M059J (cell line): ENCODE results near the gene GJB5. TPM values are rescaled to one million over a fixed set of nuclear protein-coding genes. Genes with fewer than 3 reads are reported as not detected.
A peak's percentile ranks its signal among the peaks of the same experiment; 100 is the strongest.
"Not testable (repeated sequence)": the region's sequence is repeated elsewhere in the genome, so short reads cannot be mapped to it uniquely, and the experiment has no call there.

Source experiments
- DNase-seq: peaks from one replicate; pipeline ENCODE4 v3.0.0-alpha.2; 2012; ENCODE audit warnings: low read depth
- total RNA-seq: library from RNA; depleted of rRNA; stranded (reverse); fragments of >200 nt; shearing (Covaris generic); gene quantifications from 2 replicates; pipeline ENCODE4 v1.2.3, GENCODE V29; 2014; rRNA removed

The GJB5 gene
- not detected in 2 replicates for total RNA-seq

DNA sequence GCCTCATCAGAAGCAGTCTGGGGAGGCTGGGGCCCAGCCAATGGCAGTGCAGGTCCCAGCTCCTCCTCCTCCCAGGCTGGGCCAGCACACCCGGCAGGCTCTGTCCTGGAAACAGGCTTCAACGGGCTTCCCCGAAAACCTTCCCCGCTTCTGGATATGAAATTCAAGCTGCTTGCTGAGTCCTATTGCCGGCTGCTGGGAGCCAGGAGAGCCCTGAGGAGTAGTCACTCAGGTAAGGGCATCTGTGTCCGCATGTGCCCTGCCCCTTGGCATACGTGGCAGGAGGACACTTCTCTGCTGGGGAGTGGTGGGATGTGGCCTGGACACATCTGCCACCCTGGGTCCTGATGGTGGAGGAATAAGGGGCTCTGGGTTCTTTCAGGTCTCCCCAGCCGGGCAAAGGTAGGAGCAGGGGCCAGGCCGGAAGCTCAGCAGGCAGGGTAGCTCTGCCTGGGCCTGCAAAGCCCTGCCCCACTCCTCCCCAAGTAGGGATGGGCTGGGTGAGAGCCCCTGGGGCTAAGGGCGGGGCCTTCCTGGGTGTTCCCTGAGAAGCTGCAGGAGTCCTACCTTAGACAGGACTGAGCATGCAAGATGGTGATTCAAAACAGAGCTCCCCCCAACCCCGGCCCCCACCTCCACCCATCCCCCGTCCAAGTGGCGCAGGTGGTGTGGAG, at the start of gene GJB5:
Gene GJB5 (plus strand): TSS at position 84 of the 674 bp plus-strand sequence. CDS start 2,284 bp downstream, outside the sequence.
- DNase-seq = no peak

DNA sequence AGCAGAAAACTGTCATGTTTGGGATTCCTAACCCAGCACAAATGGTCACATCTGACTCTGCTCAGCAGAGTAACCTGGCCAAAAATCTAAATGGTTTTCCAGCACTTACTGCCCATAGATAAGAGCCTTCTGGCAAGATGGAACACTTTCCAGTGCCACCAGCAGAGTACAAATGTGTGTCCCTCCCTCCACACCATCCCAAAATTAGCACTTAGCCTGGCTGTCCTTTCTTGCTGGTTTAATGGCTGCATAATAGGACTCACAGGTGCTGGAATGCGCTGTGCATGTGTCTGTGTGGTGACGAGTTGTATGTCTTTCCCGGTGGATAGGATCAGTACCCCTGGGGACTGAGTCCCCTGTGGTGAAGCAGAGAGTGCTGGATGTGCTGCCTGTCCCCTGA, 49.8 kb upstream of the GJB5 start:
- no peak for DNase-seq

- no peak for DNase-seq
Measured at GRCh38 chr1:34708106-34708505, 46.7 kb upstream of the GJB5 start.

GRCh38 chr1:34709547-34709946, 45.3 kb upstream of the GJB5 start:
- peak; percentile 21 for DNase-seq

- DNase-seq = no peak
Measured at GRCh38 chr1:34710812-34711211, 44.0 kb upstream of the GJB5 start.

DNA sequence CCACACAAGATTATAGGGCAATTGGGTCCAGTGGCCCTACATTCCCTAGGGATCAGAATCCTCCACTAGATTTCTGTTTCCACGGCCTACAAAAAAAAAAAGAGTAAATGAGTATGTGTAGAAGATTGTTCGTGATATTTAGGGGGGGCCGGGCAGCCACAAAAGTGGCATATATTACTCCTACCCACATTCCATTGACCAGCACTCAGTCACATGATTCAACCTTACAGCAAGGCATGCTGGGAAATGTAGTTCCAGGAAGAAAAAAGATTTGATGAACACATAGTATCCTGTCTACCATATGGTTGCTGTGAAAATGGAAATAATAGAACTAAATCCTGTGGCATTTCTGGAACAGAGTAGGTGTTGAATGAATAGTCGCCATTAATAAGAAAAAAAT, 43.4 kb upstream of the GJB5 start:
- DNase-seq = no peak

- no peak for DNase-seq
Measured at GRCh38 chr1:34712007-34712688, 42.7 kb upstream of the GJB5 start.

DNA sequence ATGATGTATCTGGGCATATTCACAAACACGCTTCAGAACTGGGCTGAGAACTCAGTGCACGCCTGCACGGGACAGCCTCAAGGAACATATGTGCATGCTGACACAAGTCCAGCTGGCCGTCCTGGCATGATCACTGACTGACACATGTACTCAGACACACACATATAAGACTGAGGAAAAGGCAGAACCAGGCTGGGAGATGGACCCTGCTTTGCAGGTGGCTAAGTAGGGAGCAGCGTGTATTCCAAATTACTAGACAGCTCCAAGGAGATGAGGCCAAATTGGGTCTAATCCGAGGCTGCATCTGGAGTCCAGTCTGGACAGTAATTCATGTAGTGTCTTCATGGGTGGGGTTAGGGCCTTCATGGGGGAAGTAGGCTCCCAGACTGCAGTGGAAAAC, 41.4 kb upstream of the GJB5 start:
- no peak for DNase-seq

DNA sequence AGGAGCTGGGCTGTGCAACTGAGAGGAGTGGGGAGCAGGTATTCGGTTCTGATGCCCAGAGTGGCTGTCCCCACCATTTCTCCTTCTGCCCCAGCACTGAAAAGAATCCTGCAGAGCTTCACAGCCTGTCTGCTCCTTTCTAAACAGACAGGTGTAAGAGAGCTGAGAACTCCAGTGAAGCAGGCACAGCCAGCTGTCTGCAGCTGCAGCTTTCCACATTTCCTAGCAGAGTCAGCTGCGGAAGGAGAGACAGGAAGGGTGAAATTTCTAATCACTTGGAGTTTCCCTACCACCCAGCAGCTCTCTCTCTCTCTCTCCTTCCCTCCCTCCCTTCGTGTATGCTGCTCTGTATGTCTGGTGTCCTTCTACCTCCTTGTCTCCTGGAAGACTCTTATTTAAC, 40.5 kb upstream of the GJB5 start:
- no peak for DNase-seq

- no peak for DNase-seq
Measured at GRCh38 chr1:34715139-34715538, 39.7 kb upstream of the GJB5 start.

GRCh38 chr1:34721241-34721640, 33.6 kb upstream of the GJB5 start:
- no peak for DNase-seq

GRCh38 chr1:34721646-34722355, 33.0 kb upstream of the GJB5 start:
- no peak for DNase-seq

- no peak for DNase-seq
Measured at GRCh38 chr1:34726861-34727260, 28.0 kb upstream of the GJB5 start.

DNA sequence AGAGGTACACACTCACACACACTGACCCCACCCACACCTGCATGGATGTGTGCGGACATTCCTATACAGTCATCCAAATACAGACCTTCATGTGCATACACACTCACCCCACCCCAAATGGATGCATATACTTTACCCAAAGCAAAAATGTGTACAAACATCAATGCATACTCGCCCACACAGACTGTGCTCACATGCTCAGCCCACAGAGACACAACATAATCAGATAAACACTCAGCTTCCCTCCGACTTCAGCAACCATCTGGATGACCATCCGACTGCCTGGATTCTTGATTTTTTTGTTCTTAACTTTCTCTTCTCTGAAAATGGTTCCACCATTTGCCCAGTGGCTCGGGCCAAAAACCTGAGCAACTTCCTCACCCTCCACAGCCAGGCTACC, 24.4 kb upstream of the GJB5 start:
- DNase-seq = no peak

DNA sequence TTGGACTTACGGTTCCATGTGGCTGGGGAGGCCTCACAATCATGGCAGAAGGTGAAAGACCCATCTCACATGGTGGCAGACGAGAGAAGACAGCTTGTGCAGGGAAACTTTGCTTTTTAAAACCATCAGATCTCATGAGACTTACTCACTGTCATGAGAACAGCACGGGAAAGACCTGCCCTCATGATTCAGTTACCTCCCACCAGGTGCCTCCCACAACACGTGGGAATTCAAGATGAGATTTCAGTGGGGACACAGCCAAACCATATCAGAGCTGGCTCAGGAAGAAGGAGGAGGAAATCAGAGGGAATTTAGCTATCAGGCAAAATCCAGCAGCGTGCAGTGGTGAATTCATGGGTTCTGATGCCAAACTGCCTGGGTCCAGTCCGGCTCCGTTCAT, 22.0 kb upstream of the GJB5 start:
- not testable (repeated sequence) for DNase-seq

GRCh38 chr1:34736692-34737091, 18.2 kb upstream of the GJB5 start:
- no peak for DNase-seq

DNA sequence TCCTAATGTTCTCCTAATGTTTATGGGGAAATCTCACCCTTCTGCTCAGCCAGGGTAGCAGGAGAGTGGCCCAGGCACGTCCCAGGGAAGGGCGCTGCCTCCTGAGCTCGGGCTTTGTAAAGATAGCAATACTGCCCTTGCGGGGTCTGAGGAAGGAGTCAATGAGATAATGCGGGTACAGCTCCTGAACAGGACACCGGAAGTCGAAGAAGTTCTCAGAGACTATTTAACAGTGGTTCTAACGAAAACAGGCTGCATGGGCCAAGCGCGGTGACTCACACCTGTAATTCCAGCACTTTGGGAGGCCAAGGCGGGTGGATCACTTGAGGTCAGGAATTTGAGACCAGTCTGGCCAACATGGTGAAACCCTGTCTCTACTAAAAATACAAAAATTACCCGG, 17.6 kb upstream of the GJB5 start:
- DNase-seq = not testable (repeated sequence)

- no peak for DNase-seq
Measured at GRCh38 chr1:34739613-34740012, 15.2 kb upstream of the GJB5 start.

DNA sequence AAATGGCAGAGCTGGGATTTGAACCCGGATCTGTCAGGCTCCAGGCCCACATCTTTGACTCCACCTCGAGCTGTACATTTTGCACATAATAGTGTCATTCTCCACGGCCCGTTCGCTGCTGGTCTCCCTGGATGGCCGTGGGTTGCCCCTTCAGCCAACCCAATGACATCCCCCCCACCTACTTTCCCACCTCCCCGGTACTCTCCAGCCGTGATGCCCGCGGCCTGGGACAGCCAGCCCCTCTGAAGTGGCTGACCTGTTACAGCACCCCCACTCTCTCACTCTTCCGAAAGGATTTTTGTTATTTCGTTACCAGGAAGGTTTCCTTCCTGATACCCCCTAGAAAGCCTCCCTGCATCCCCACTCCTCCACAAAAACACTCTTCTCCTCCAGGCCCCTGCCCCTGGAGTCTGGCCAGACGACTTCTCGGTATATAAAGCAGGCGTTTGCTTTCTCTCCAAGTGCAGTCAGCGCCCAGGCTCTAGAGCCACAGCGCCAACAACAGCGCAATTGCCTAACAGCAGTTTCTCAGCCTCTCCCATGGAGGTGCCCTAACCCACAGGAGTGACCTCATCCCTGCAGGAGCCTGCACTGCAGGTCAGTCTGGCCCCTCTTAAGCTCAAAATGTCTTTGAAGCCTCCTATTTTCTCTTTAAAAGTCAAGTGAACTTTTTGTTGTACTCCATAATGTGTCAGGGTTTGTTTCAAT, 14.5 kb upstream of the GJB5 start:
- DNase-seq = peak; percentile 53

DNA sequence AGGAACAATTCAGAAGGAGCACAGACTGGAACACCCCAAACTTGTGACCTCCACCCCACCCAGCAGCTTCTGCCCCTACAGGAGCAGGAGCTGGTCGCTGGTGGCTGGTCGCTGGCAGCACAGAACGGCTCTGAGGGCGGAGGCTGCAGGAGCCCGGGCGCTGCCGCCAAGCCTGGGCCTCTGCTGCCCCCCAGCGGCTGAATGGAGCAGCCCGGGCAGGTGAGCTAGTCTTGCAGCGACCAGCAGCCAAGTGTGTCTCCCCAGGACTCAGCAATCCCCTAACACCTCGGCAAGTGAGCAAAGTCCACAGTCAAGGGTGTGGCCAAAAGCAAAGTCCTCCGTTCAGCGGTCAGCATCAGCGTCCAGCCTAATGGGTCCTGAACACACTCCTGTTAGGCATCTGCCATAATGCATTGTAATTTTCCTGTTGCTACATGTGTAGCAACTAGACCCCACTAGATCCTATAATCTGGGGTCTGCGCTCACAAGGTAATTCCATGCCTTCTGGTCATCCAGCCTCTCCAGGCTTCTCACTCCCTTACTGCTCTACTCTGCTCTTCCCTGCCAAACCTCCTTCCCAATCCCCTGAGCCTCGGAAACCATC, 12.1 kb upstream of the GJB5 start:
- DNase-seq = peak; percentile 65

GRCh38 chr1:34743775-34744174, 11.1 kb upstream of the GJB5 start:
- DNase-seq = no peak

- DNase-seq = no peak
Measured at GRCh38 chr1:34744851-34745250, 10.0 kb upstream of the GJB5 start.
